Stomach (tissue), 9 donors: Measurements from ENCODE around the gene ANKLE1. TPM values are rescaled to one million over a fixed set of nuclear protein-coding genes. Genes with fewer than 3 reads are reported as not detected.

ENCODE experiments used
- DNase-seq, 2 donors: peaks; one replicate each; pipeline versions ENCODE4 v3.0.0 to v3.0.0-alpha.2; 2013 to 2019
- H3K27ac ChIP-seq, 5 donors: fragments of 200-600 bp in 4 of 5; sonication (generic) in 4 of 5; one replicate each; pipeline ENCODE4 v1.5.1; 2013 to 2019; ENCODE audit warnings: mild to moderate bottlenecking in 1 of 5, moderate library complexity in 1 of 5
- H3K27me3 ChIP-seq, 3 donors: fragments of 200-600 bp; sonication (generic); one replicate each; pipeline ENCODE4 v1.5.1; 2017 to 2019; ENCODE audit warnings: mixed run types in 1 of 3
- H3K36me3 ChIP-seq, 4 donors: fragments of 200-600 bp; sonication (generic); 1 replicate in 3 of 4; 2 replicates in 1 of 4; pipeline ENCODE4 v1.5.1; 2016 to 2019
- H3K4me1 ChIP-seq, 4 donors: fragments of 200-600 bp; sonication (generic); one replicate each; pipeline ENCODE4 v1.5.1; 2016 to 2019
- H3K4me3 ChIP-seq, 4 donors: fragments of 200-600 bp; sonication (generic) in 3 of 4; one replicate each; pipeline ENCODE4 v1.5.1; 2016 to 2019; ENCODE audit warnings: mild to moderate bottlenecking in 1 of 4
- H3K9me3 ChIP-seq, 4 donors: fragments of 200-600 bp; sonication (generic); one replicate each; pipeline ENCODE4 v1.5.1; 2016 to 2019
- EP300 ChIP-seq: sonication (generic); formaldehyde crosslinking; IDR thresholded peaks from one replicate; pipeline ENCODE4 v1.6.1; 2017; ENCODE audit warnings: antibody characterized with exemption
- POLR2A ChIP-seq, 4 donors: fragments of 450-650 bp; IDR thresholded peaks; one replicate each; pipeline ENCODE4 v1.6.1; 2016; ENCODE audit warnings: antibody characterized with exemption in 4 of 4, control low read depth in 2 of 4, mild to moderate bottlenecking in 1 of 4, moderate library complexity in 1 of 4
- POLR2AphosphoS5 ChIP-seq, 3 donors: sonication (generic); formaldehyde crosslinking; IDR thresholded peaks; one replicate each; pipeline ENCODE4 v1.6.1; 2016; ENCODE audit warnings: antibody characterized with exemption in 3 of 3
- WGBS, 5 donors: extraction: QIAGEN DNeasy Blood & Tissue Kit in 3 of 5; methylation state at CpG; one replicate each; pipeline versions ENCODE4 v1.1.5 to v1.1.7; 2013 to 2018; 5-methylcytosine and 5-hydroxymethylcytosine counted together
- intact Hi-C: fragments of 100-400 bp; cut with DNase I; formaldehyde crosslinking; loops from one replicate; pipeline ENCODE4 v1.15.1; 2023; ENCODE audit warnings: low total_unique reads
- polyA plus RNA-seq, 3 donors: library from polyadenylated mRNA; stranded (reverse); fragments of 200-250 nt; gene quantifications; one replicate each; pipeline ENCODE4 v1.2.3, GENCODE V29; 2013
- total RNA-seq, 5 donors: library from RNA; depleted of rRNA; stranded (reverse); fragments of >200 nt; gene quantifications; one replicate each; pipeline versions ENCODE4 v1.1.0 to v1.2.3, GENCODE V29; 2014 to 2016
- TF ChIP-seq, protein P1 (sequence below), 7 experiments: fragments of 450-650 bp in 4 of 7; fragments of 200-600 bp in 3 of 7; sonication (generic) in 3 of 7; IDR thresholded peaks; one replicate each; pipeline ENCODE4 v1.5.1; 2016 to 2019; ENCODE audit warnings: antibody characterized with exemption in 7 of 7, control low read depth in 2 of 7, mild to moderate bottlenecking in 1 of 7
- donor health status: healthy with polysubstance abuse.
- donor health status: Bipolar disorder and iron deficiency.
- donor health status: healthy.

ANKLE1 gene
- total and polyA plus RNA-seq, 8 donors = 0.18 to 0.63 TPM; not detected in 6

DNA sequence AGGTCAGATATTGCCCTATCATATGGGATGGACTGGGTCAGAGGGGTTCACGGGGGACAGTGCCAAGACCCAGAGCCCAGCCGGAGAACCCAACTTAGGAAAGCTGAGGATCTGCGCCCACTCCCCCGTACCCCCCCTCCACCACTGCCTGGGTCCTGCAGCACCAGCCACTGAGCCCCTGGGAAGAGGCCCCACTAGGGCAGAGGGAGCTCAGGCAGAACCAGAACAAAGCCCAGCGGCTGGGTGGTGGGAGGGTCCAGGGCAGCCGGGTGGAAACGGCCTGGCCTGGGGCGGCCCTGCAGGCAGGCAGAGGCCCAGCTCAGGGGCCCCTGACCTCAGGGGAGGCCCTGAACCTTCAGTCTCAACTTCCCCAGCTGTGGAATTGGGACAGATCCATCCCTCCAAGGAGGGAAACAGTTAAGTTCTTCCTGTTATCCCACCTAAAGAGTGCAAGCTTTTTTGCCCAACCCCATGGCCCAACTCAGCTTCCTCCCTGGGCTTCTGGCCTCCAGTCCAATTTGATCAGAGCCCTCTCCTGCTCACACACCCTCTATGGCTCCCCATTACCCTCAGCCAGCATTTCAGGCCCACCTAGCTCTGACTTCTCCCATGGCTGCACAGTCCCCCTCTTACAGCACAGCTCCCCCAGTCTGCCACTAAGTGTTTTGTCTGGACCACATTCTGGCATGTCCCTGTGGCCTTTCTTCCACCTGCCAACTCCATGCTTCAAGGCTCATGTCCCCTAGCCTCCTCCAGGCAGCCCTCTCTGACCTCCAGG is 39.1 kb upstream of the ANKLE1 start:
- intact Hi-C loops = no loop called here
- H3K4me3 ChIP-seq = peak overlapping the region in 3 of 4 donors; percentile 86 to 97 (median 95)
- 35 to 61% (median 41%) methylated on average over 4 to 8 of the region's 8 CpGs for WGBS, 5 donors
- peaks cover 0 to 20% (median 20%) of the 10 kb centered on the region in 4 donors for H3K36me3 ChIP-seq
- DNase-seq = peak in 1 of 2 donors; percentile 30
- peaks cover 53 to 81% (median 76%) of the 10 kb centered on the region in 4 donors for H3K4me1 ChIP-seq
- H3K9me3 ChIP-seq = no peaks in the 10 kb centered on the region
- no peak for TF ChIP-seq POLR2AphosphoS5 (IDR thresholded peaks at IDR 0.05)
- TF ChIP-seq, protein P1, sequence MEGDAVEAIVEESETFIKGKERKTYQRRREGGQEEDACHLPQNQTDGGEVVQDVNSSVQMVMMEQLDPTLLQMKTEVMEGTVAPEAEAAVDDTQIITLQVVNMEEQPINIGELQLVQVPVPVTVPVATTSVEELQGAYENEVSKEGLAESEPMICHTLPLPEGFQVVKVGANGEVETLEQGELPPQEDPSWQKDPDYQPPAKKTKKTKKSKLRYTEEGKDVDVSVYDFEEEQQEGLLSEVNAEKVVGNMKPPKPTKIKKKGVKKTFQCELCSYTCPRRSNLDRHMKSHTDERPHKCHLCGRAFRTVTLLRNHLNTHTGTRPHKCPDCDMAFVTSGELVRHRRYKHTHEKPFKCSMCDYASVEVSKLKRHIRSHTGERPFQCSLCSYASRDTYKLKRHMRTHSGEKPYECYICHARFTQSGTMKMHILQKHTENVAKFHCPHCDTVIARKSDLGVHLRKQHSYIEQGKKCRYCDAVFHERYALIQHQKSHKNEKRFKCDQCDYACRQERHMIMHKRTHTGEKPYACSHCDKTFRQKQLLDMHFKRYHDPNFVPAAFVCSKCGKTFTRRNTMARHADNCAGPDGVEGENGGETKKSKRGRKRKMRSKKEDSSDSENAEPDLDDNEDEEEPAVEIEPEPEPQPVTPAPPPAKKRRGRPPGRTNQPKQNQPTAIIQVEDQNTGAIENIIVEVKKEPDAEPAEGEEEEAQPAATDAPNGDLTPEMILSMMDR (IDR thresholded peaks at IDR 0.05) = no peak
- no peak for TF ChIP-seq EP300
- no peak for TF ChIP-seq POLR2A (IDR thresholded peaks at IDR 0.05)
- H3K27me3 ChIP-seq = no peaks in the 10 kb centered on the region
- peak overlapping the region; percentile 83 to 95 (median 87) for H3K27ac ChIP-seq

DNA sequence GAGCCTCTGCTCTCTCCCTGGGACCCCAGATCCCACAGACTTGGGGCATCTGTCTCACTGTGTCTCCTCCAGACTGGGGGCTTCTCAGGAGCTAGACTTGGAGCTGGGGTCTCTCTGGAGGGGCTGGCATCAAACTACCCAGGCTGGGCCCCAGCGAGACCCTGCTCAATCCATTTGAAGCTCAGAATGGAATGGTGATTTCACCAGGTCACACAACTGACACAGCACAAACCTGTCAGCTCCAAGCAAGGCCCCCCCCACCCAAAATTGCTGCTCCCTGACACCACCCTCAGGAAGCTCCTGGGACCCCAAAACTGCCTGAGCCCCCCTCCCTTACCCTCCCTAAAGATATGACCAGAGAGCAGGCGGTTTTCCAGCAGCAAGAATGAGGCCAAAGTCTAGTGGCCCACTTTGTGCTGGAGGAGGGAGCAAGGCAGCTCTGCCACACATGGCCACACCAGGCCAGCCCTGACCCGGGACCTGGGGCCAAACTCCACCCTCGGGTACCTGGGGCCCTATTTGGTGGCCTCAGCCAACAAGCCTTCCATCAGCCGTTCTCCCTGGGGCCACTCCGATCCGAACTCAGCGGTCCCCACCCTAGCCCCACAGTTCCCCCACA is 38.4 kb upstream of the ANKLE1 start:
- TF ChIP-seq POLR2AphosphoS5 (IDR thresholded peaks at IDR 0.05) = no peak
- no peak for TF ChIP-seq EP300
- TF ChIP-seq POLR2A (IDR thresholded peaks at IDR 0.05) = no peak
- TF ChIP-seq, protein P1 (IDR thresholded peaks at IDR 0.05) = no peak
- Histone ChIP-seq H3K4me1 (peaks cover 60 to 85% (median 83%) of the 10 kb centered on the region in 4 donors), H3K27ac (peak overlapping the region; percentile 83 to 95 (median 87)), H3K9me3 (no peaks in the 10 kb centered on the region), H3K27me3 (no peaks in the 10 kb centered on the region), H3K4me3 (peak overlapping the region; percentile 85 to 97 (median 90)), H3K36me3 (peaks cover 0 to 13% (median 13%) of the 10 kb centered on the region in 4 donors)
- intact Hi-C loops = no loop called here
- 17 to 37% (median 27%) methylated on average over 6 to 8 of the region's 8 CpGs for WGBS, 5 donors
- peak in 1 of 2 donors; percentile 41 for DNase-seq

DNA sequence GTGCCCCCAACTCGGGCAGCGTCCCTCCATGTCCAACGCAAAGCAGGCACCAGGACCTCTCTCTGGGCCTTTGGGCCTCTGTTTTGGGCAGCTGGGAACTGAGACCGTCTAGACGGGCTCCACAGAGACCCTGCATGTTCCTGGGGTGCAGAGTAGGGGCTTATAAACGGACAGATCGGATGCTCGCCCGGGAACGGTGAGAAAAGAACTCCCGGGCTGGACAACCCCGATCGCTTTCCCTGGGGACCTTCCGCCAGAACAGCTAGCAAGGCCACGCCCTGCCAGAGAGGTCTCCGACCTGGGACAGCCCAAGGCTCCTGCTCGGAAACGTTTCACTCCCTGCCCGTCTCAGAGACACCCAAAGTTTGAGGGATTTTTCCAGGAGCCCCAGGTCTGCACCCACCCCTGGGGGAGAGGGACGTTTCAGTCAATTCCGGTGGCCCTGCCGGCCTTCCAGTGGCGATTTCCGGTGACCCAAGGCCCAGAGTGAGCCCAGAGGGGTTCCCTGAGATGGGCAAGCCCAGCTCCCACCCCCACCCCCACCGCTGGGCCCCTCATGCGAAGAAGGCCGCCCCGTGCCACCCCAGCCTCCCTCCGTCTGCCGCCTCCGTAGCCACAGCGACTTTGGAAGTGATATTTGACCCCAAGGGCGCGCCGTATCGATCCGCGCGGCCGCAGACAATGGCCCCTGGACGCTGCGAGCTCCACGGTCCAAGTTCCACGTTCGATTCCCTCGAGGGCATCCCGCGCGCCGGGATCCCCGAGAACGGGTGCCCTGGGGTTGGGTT is 37.7 kb upstream of the ANKLE1 start:
- WGBS, 5 donors = 11 to 14% (median 13%) methylated on average over 16 to 52 of the region's 52 CpGs
- peak; percentile 60 to 72 for DNase-seq
- no peaks in the 10 kb centered on the region for H3K9me3 ChIP-seq

More for the DNA sequence above, 37.7 kb upstream of the ANKLE1 start:
- peak overlapping the region; percentile 85 to 97 (median 90) for H3K4me3 ChIP-seq
- no peaks in the 10 kb centered on the region for H3K27me3 ChIP-seq
- intact Hi-C loops = no loop called here
- peaks cover 67 to 85% (median 80%) of the 10 kb centered on the region in 4 donors for H3K4me1 ChIP-seq
- TF ChIP-seq EP300 (no peak), POLR2A (IDR thresholded peaks at IDR 0.05) (no peak), POLR2AphosphoS5 (IDR thresholded peaks at IDR 0.05) (no peak)
- TF ChIP-seq, protein P1 (IDR thresholded peaks at IDR 0.05) = no peak
- peak overlapping the region; percentile 83 to 95 (median 87) for H3K27ac ChIP-seq
- peaks cover 0 to 9% (median 7%) of the 10 kb centered on the region in 4 donors for H3K36me3 ChIP-seq
